WTC11 (cell line): ENCODE results near the gene NFILZ. TPM values are rescaled to one million over a fixed set of nuclear protein-coding genes. Genes with fewer than 3 reads are reported as not detected.
A peak's percentile ranks its signal among the peaks of the same experiment; 100 is the strongest.

Experiments
- ATAC-seq: fragments of 200-7000 bp; cut with Tn5 transposase; 2 replicates; pipeline ENCODE4 v1.10.0; 2021; ENCODE audit warnings: mild to moderate bottlenecking, moderate library complexity
- CTCF ChIA-PET: fragments of 300-600 bp; sonication (Branson Sonifier 250); formaldehyde crosslinking; loops from one replicate; lab custom pipeline; 2021; ENCODE audit warnings: antibody characterized with exemption; lab: Charles Lee
- POLR2A ChIA-PET: fragments of 350-600 bp; sonication (Branson Sonifier 250); formaldehyde crosslinking; loops from one replicate; lab custom pipeline; 2021; ENCODE audit warnings: antibody characterized with exemption; lab: Charles Lee
- DNase-seq: peaks from one replicate; pipeline ENCODE4 v3.0.0; 2021; ENCODE audit warnings: low spot score
- H3K27ac Mint-ChIP-seq: 2 replicates; pipeline ENCODE4 v1.8.0; 2021; ENCODE audit warnings: mixed read lengths
- H3K27me3 Mint-ChIP-seq: 2 replicates; pipeline ENCODE4 v1.8.0; 2021; ENCODE audit warnings: low read depth, mild to moderate bottlenecking, moderate library complexity, mixed read lengths
- H3K36me3 Mint-ChIP-seq: 2 replicates; pipeline ENCODE4 v1.8.0; 2021; ENCODE audit warnings: mixed read lengths
- H3K4me1 Mint-ChIP-seq: 2 replicates; pipeline ENCODE4 v1.8.0; 2022; ENCODE audit warnings: mixed read lengths
- H3K4me3 Mint-ChIP-seq: 2 replicates; pipeline ENCODE4 v1.8.0; 2021; ENCODE audit warnings: mild to moderate bottlenecking, moderate library complexity, mixed read lengths
- H3K9me3 Mint-ChIP-seq: 2 replicates; pipeline ENCODE4 v1.8.0; 2021; ENCODE audit warnings: mixed read lengths
- ELF4 ChIP-seq: sonication (generic); formaldehyde crosslinking; IDR thresholded peaks from 2 replicates; pipeline ENCODE4 v1.8.1; 2022; ENCODE audit warnings: low read depth, mild to moderate bottlenecking, moderate library complexity, missing genetic modification reagents
- ETV6 ChIP-seq: sonication (generic); formaldehyde crosslinking; IDR thresholded peaks from 2 replicates; pipeline ENCODE4 v1.8.1; 2022; ENCODE audit warnings: mild to moderate bottlenecking, missing genetic modification reagents
- JAZF1 ChIP-seq: fragments of 250-450 bp; sonication (Bioruptor Pico); IDR thresholded peaks from 2 replicates; pipeline ENCODE4 v1.9.0; 2021; ENCODE audit warnings: moderate library complexity, mild to moderate bottlenecking, inconsistent platforms
- KAT7 ChIP-seq: sonication (generic); formaldehyde crosslinking; IDR thresholded peaks from 2 replicates; pipeline ENCODE4 v1.8.1; 2023; ENCODE audit warnings: missing genetic modification reagents, mild to moderate bottlenecking, borderline replicate concordance
- NFATC4 ChIP-seq: fragments of 250-450 bp; sonication (Bioruptor Pico); IDR thresholded peaks from 2 replicates; pipeline ENCODE4 v1.9.0; 2021; ENCODE audit warnings: mild to moderate bottlenecking
- NFE2L1 ChIP-seq: sonication (generic); formaldehyde crosslinking; IDR thresholded peaks from 2 replicates; pipeline ENCODE4 v1.8.1; 2023; ENCODE audit warnings: missing genetic modification reagents
- SMAD4 ChIP-seq: sonication (generic); formaldehyde crosslinking; IDR thresholded peaks from 2 replicates; pipeline ENCODE4 v1.8.0; 2022; ENCODE audit warnings: mild to moderate bottlenecking, missing genetic modification reagents
- SP1 ChIP-seq: sonication (generic); formaldehyde crosslinking; conservative IDR thresholded peaks from 2 replicates; pipeline ENCODE4 v1.8.1; 2022; ENCODE audit warnings: missing genetic modification reagents
- ZNF138 ChIP-seq: sonication (generic); formaldehyde crosslinking; conservative IDR thresholded peaks from 2 replicates; pipeline ENCODE4 v1.8.1; 2022; ENCODE audit warnings: mild to moderate bottlenecking, moderate library complexity, missing genetic modification reagents
- ZNF219 ChIP-seq: sonication (generic); formaldehyde crosslinking; IDR thresholded peaks from 2 replicates; pipeline ENCODE4 v1.8.0; 2023; ENCODE audit warnings: missing genetic modification reagents, mild to moderate bottlenecking, borderline replicate concordance
- ZNF263 ChIP-seq: sonication (generic); formaldehyde crosslinking; IDR thresholded peaks from 2 replicates; pipeline ENCODE4 v1.8.1; 2022; ENCODE audit warnings: low read depth, mild to moderate bottlenecking, moderate library complexity, missing genetic modification reagents
- ZNF317 ChIP-seq: sonication (generic); formaldehyde crosslinking; IDR thresholded peaks from 2 replicates; pipeline ENCODE4 v1.8.1; 2023; ENCODE audit warnings: low read depth, mild to moderate bottlenecking, moderate library complexity, missing genetic modification reagents, borderline replicate concordance
- ZNF423 ChIP-seq: fragments of 250-450 bp; sonication (Bioruptor Pico); IDR thresholded peaks from 2 replicates; pipeline ENCODE4 v2.1.2; 2022; ENCODE audit warnings: mild to moderate bottlenecking, moderate library complexity
- total RNA-seq: library from RNA; stranded (reverse); gene quantifications from 3 replicates; pipeline ENCODE4 v1.2.3, GENCODE V29; 2021
- TF ChIP-seq, protein P1 (sequence below): fragments of 250-450 bp; sonication (Bioruptor Pico); IDR thresholded peaks from 2 replicates; pipeline ENCODE4 v1.9.0; 2021; ENCODE audit warnings: moderate library complexity, mild to moderate bottlenecking, inconsistent platforms, borderline replicate concordance
- TF ChIP-seq, protein P2 (sequence below): sonication (generic); formaldehyde crosslinking; IDR thresholded peaks from 2 replicates; pipeline ENCODE4 v1.8.1; 2022; ENCODE audit warnings: missing genetic modification reagents, borderline replicate concordance
- TF ChIP-seq, protein P3 (sequence below): fragments of 250-450 bp; sonication (Bioruptor Pico); IDR thresholded peaks from 2 replicates; pipeline ENCODE4 v1.9.0; 2021; ENCODE audit warnings: mild to moderate bottlenecking, borderline replicate concordance
- TF ChIP-seq, protein P4 (sequence below): sonication (generic); formaldehyde crosslinking; IDR thresholded peaks from 2 replicates; pipeline ENCODE4 v1.8.0; 2022; ENCODE audit warnings: mild to moderate bottlenecking, missing genetic modification reagents
- TF ChIP-seq, protein P5 (sequence below): sonication (generic); formaldehyde crosslinking; IDR thresholded peaks from 2 replicates; pipeline ENCODE4 v1.8.0; 2023; ENCODE audit warnings: missing genetic modification reagents
- TF ChIP-seq, protein P6 (sequence below): fragments of 250-450 bp; sonication (Bioruptor Pico); IDR thresholded peaks from 2 replicates; pipeline ENCODE4 v1.8.0; 2021; ENCODE audit warnings: mild to moderate bottlenecking
- TF ChIP-seq, protein P7 (sequence below): sonication (generic); formaldehyde crosslinking; IDR thresholded peaks from 2 replicates; pipeline ENCODE4 v1.8.1; 2023; ENCODE audit warnings: mild to moderate bottlenecking, missing genetic modification reagents, borderline replicate concordance

The NFILZ gene
- total RNA-seq, 1 experiment from 2014 or later = not detected

DNA sequence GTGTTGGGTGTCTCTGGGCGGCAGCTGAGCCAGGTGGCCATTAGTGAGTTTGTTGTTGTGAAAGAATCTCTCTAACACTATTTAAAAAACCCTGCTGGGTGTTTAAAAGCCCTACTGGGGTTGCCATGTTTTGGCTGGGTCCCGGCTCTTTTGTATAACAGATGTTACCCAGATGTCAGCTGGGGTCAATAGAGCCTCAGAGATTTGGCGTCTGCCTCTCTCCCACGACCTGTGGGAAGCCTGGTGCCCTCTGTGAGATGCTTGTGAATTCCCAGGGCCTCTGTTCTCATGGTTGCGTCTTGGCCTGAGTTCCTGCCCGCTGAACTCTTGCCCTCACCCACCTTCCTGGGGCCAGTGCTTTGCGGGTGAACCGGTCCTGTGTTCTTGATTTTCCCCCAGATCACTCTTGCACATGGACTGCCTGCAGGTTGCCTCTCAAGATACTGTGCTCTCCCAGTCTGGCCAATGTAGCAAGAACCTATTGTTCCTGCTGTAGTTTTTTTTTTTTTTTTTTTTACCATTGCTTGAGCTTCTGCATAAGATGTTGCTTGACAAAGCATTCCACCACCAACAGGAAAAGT is 9.5 kb downstream of the NFILZ start:
- DNase-seq (no peak), ATAC-seq (peak; percentile 34)
- ChIA-PET POLR2A (no interaction called here), CTCF (interaction anchor here (0.9 to 2.0 kb wide), 5 partner anchors 15 to 59 kb away, joined by 3 to 9 read pairs (median 5); no protein-coding TSS in a partner anchor)
- TF ChIP-seq SMAD4 (CRISPR knock-in tag) (no peak), ETV6 (CRISPR knock-in tag) (no peak), ZNF138 (no peak), ZNF317 (CRISPR knock-in tag) (no peak), ZNF263 (CRISPR knock-in tag) (no peak), ZNF423 (no peak), KAT7 (CRISPR knock-in tag) (no peak), NFATC4 (CRISPR knock-in tag) (no peak), SP1 (no peak), NFE2L1 (CRISPR knock-in tag) (no peak), ZNF219 (CRISPR knock-in tag) (no peak), JAZF1 (CRISPR knock-in tag) (no peak), ELF4 (CRISPR knock-in tag) (no peak)
- TF ChIP-seq, protein P1, sequence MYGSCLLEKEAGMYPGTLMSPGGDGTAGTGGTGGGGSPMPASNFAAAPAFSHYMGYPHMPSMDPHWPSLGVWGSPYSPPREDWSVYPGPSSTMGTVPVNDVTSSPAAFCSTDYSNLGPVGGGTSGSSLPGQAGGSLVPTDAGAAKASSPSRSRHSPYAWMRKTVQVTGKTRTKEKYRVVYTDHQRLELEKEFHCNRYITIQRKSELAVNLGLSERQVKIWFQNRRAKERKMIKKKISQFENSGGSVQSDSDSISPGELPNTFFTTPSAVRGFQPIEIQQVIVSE (CRISPR knock-in tag) = no peak
- TF ChIP-seq, protein P2, sequence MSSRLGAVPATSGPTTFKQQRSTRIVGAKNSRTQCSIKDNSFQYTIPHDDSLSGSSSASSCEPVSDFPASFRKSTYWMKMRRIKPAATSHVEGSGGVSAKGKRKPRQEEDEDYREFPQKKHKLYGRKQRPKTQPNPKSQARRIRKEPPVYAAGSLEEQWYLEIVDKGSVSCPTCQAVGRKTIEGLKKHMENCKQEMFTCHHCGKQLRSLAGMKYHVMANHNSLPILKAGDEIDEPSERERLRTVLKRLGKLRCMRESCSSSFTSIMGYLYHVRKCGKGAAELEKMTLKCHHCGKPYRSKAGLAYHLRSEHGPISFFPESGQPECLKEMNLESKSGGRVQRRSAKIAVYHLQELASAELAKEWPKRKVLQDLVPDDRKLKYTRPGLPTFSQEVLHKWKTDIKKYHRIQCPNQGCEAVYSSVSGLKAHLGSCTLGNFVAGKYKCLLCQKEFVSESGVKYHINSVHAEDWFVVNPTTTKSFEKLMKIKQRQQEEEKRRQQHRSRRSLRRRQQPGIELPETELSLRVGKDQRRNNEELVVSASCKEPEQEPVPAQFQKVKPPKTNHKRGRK (CRISPR knock-in tag) = no peak
- TF ChIP-seq, protein P3, sequence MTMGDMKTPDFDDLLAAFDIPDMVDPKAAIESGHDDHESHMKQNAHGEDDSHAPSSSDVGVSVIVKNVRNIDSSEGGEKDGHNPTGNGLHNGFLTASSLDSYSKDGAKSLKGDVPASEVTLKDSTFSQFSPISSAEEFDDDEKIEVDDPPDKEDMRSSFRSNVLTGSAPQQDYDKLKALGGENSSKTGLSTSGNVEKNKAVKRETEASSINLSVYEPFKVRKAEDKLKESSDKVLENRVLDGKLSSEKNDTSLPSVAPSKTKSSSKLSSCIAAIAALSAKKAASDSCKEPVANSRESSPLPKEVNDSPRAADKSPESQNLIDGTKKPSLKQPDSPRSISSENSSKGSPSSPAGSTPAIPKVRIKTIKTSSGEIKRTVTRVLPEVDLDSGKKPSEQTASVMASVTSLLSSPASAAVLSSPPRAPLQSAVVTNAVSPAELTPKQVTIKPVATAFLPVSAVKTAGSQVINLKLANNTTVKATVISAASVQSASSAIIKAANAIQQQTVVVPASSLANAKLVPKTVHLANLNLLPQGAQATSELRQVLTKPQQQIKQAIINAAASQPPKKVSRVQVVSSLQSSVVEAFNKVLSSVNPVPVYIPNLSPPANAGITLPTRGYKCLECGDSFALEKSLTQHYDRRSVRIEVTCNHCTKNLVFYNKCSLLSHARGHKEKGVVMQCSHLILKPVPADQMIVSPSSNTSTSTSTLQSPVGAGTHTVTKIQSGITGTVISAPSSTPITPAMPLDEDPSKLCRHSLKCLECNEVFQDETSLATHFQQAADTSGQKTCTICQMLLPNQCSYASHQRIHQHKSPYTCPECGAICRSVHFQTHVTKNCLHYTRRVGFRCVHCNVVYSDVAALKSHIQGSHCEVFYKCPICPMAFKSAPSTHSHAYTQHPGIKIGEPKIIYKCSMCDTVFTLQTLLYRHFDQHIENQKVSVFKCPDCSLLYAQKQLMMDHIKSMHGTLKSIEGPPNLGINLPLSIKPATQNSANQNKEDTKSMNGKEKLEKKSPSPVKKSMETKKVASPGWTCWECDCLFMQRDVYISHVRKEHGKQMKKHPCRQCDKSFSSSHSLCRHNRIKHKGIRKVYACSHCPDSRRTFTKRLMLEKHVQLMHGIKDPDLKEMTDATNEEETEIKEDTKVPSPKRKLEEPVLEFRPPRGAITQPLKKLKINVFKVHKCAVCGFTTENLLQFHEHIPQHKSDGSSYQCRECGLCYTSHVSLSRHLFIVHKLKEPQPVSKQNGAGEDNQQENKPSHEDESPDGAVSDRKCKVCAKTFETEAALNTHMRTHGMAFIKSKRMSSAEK (CRISPR knock-in tag) = no peak
- TF ChIP-seq, protein P4, sequence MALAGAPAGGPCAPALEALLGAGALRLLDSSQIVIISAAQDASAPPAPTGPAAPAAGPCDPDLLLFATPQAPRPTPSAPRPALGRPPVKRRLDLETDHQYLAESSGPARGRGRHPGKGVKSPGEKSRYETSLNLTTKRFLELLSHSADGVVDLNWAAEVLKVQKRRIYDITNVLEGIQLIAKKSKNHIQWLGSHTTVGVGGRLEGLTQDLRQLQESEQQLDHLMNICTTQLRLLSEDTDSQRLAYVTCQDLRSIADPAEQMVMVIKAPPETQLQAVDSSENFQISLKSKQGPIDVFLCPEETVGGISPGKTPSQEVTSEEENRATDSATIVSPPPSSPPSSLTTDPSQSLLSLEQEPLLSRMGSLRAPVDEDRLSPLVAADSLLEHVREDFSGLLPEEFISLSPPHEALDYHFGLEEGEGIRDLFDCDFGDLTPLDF (CRISPR knock-in tag) = no peak
- TF ChIP-seq, protein P5, sequence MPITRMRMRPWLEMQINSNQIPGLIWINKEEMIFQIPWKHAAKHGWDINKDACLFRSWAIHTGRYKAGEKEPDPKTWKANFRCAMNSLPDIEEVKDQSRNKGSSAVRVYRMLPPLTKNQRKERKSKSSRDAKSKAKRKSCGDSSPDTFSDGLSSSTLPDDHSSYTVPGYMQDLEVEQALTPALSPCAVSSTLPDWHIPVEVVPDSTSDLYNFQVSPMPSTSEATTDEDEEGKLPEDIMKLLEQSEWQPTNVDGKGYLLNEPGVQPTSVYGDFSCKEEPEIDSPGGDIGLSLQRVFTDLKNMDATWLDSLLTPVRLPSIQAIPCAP (CRISPR knock-in tag) = no peak
- TF ChIP-seq, protein P6, sequence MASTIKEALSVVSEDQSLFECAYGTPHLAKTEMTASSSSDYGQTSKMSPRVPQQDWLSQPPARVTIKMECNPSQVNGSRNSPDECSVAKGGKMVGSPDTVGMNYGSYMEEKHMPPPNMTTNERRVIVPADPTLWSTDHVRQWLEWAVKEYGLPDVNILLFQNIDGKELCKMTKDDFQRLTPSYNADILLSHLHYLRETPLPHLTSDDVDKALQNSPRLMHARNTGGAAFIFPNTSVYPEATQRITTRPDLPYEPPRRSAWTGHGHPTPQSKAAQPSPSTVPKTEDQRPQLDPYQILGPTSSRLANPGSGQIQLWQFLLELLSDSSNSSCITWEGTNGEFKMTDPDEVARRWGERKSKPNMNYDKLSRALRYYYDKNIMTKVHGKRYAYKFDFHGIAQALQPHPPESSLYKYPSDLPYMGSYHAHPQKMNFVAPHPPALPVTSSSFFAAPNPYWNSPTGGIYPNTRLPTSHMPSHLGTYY (CRISPR knock-in tag) = no peak
- TF ChIP-seq, protein P7, sequence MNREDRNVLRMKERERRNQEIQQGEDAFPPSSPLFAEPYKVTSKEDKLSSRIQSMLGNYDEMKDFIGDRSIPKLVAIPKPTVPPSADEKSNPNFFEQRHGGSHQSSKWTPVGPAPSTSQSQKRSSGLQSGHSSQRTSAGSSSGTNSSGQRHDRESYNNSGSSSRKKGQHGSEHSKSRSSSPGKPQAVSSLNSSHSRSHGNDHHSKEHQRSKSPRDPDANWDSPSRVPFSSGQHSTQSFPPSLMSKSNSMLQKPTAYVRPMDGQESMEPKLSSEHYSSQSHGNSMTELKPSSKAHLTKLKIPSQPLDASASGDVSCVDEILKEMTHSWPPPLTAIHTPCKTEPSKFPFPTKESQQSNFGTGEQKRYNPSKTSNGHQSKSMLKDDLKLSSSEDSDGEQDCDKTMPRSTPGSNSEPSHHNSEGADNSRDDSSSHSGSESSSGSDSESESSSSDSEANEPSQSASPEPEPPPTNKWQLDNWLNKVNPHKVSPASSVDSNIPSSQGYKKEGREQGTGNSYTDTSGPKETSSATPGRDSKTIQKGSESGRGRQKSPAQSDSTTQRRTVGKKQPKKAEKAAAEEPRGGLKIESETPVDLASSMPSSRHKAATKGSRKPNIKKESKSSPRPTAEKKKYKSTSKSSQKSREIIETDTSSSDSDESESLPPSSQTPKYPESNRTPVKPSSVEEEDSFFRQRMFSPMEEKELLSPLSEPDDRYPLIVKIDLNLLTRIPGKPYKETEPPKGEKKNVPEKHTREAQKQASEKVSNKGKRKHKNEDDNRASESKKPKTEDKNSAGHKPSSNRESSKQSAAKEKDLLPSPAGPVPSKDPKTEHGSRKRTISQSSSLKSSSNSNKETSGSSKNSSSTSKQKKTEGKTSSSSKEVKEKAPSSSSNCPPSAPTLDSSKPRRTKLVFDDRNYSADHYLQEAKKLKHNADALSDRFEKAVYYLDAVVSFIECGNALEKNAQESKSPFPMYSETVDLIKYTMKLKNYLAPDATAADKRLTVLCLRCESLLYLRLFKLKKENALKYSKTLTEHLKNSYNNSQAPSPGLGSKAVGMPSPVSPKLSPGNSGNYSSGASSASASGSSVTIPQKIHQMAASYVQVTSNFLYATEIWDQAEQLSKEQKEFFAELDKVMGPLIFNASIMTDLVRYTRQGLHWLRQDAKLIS (CRISPR knock-in tag) = no peak
- Mint-ChIP-seq H3K27ac (no peak overlapping the region), H3K4me1 (0 out of 2 replicates have a peak, but pooled peaks cover 2% of the 10 kb centered on the region), H3K4me3 (no peak overlapping the region), H3K27me3 (peaks cover 27% of the 10 kb centered on the region), H3K9me3 (peaks cover 10% of the 10 kb centered on the region), H3K36me3 (no peaks in the 10 kb centered on the region)
